ENCODE data around the gene SLC22A4. TPM values are rescaled to one million over a fixed set of nuclear protein-coding genes. Genes with fewer than 3 reads are reported as not detected.
A peak's percentile ranks its signal among the peaks of the same experiment; 100 is the strongest.

Gene SLC22A4
- total RNA-seq, 2 experiments from 2014 or later, result 0.10 to 0.28 TPM

- CTCF ChIA-PET, result interaction anchor here (1.0 kb wide), 1 partner anchor 8 kb away, joined by 4 read pairs; the partner anchor contains the start of gene SLC22A4
- Mint-ChIP-seq H3K36me3 (ENCODE audit: low read depth) (no peaks in the 10 kb centered on the region), H3K27me3 (peaks cover 2% of the 10 kb centered on the region), H3K9me3 (no peaks in the 10 kb centered on the region), H3K4me3 (no peak overlapping the region), H3K27ac (no peak overlapping the region), H3K4me1 (peaks cover 5% of the 10 kb centered on the region)
- POLR2A ChIA-PET, result no interaction called here
- DNase-seq, result peak; percentile 3
Measured at GRCh38 chr5:132302413-132302812, 8.2 kb downstream of the SLC22A4 start.

GRCh38 chr5:132303589-132303988, 9.4 kb downstream of the SLC22A4 start:
- no peaks in the 10 kb centered on the region for H3K4me1 Mint-ChIP-seq
- no peak overlapping the region for H3K27ac Mint-ChIP-seq
- POLR2A ChIA-PET, result interaction anchor here (0.8 kb wide), 1 partner anchor 9 kb away, joined by 3 read pairs; the partner anchor contains the start of gene SLC22A4
- peaks cover 2% of the 10 kb centered on the region for H3K27me3 Mint-ChIP-seq
- H3K4me3 Mint-ChIP-seq, result no peak overlapping the region
- no peaks in the 10 kb centered on the region for H3K36me3 Mint-ChIP-seq (ENCODE audit: low read depth)
- DNase-seq, result no peak
- no peaks in the 10 kb centered on the region for H3K9me3 Mint-ChIP-seq
- CTCF ChIA-PET, result interaction anchor here (1.2 kb wide), 1 partner anchor 10 kb away, joined by 5 read pairs; the partner anchor contains the start of gene SLC22A4

- no peak for DNase-seq
- ChIA-PET POLR2A (no interaction called here), CTCF (no interaction called here)
- Mint-ChIP-seq H3K27ac (no peak overlapping the region), H3K27me3 (peaks cover 2% of the 10 kb centered on the region), H3K4me3 (no peak overlapping the region), H3K9me3 (no peaks in the 10 kb centered on the region), H3K4me1 (no peaks in the 10 kb centered on the region), H3K36me3 (ENCODE audit: low read depth) (no peaks in the 10 kb centered on the region)
Measured at GRCh38 chr5:132305420-132305819, 11.2 kb downstream of the SLC22A4 start.

GRCh38 chr5:132308701-132309100, 14.5 kb downstream of the SLC22A4 start:
- no peaks in the 10 kb centered on the region for H3K36me3 Mint-ChIP-seq (ENCODE audit: low read depth)
- H3K27me3 Mint-ChIP-seq, result peaks cover 2% of the 10 kb centered on the region
- H3K27ac Mint-ChIP-seq, result no peak overlapping the region
- H3K9me3 Mint-ChIP-seq, result no peaks in the 10 kb centered on the region
- no peaks in the 10 kb centered on the region for H3K4me1 Mint-ChIP-seq
- POLR2A ChIA-PET, result no interaction called here
- no peak for DNase-seq
- CTCF ChIA-PET, result interaction anchor here (1.8 kb wide), 1 partner anchor 15 kb away, joined by 4 read pairs; the partner anchor contains the start of gene SLC22A4
- no peak overlapping the region for H3K4me3 Mint-ChIP-seq

- no peaks in the 10 kb centered on the region for H3K4me1 Mint-ChIP-seq
- CTCF ChIA-PET, result interaction anchor here (1.8 kb wide), 1 partner anchor 16 kb away, joined by 4 read pairs; the partner anchor contains the start of gene SLC22A4
- H3K36me3 Mint-ChIP-seq (ENCODE audit: low read depth), result no peaks in the 10 kb centered on the region
- POLR2A ChIA-PET, result no interaction called here
- no peak overlapping the region for H3K27ac Mint-ChIP-seq
- DNase-seq, result no peak
- peaks cover 2% of the 10 kb centered on the region for H3K27me3 Mint-ChIP-seq
- no peaks in the 10 kb centered on the region for H3K9me3 Mint-ChIP-seq
- no peak overlapping the region for H3K4me3 Mint-ChIP-seq
Measured at GRCh38 chr5:132309679-132310078, 15.5 kb downstream of the SLC22A4 start.

- POLR2A ChIA-PET, result no interaction called here
- H3K4me3 Mint-ChIP-seq, result no peak overlapping the region
- H3K27me3 Mint-ChIP-seq, result no peaks in the 10 kb centered on the region
- no peaks in the 10 kb centered on the region for H3K36me3 Mint-ChIP-seq (ENCODE audit: low read depth)
- no peaks in the 10 kb centered on the region for H3K4me1 Mint-ChIP-seq
- H3K27ac Mint-ChIP-seq, result no peak overlapping the region
- H3K9me3 Mint-ChIP-seq, result no peaks in the 10 kb centered on the region
- CTCF ChIA-PET, result interaction anchor here (1.8 kb wide), 1 partner anchor 17 kb away, joined by 4 read pairs; the partner anchor contains the start of gene SLC22A4
- no peak for DNase-seq
Measured at GRCh38 chr5:132310141-132310834, 16.1 kb downstream of the SLC22A4 start.

- H3K4me1 Mint-ChIP-seq, result no peaks in the 10 kb centered on the region
- POLR2A ChIA-PET, result no interaction called here
- no peak overlapping the region for H3K4me3 Mint-ChIP-seq
- no peak for DNase-seq
- CTCF ChIA-PET, result interaction anchor here (1.0 kb wide), 1 partner anchor 188 kb away, joined by 3 read pairs; no protein-coding TSS in a partner anchor
- no peak overlapping the region for H3K27ac Mint-ChIP-seq
- no peaks in the 10 kb centered on the region for H3K36me3 Mint-ChIP-seq (ENCODE audit: low read depth)
- no peaks in the 10 kb centered on the region for H3K27me3 Mint-ChIP-seq
- no peaks in the 10 kb centered on the region for H3K9me3 Mint-ChIP-seq
Measured at GRCh38 chr5:132313366-132313765, 19.2 kb downstream of the SLC22A4 start.

- Mint-ChIP-seq H3K36me3 (ENCODE audit: low read depth) (no peaks in the 10 kb centered on the region), H3K27ac (no peak overlapping the region), H3K4me3 (no peak overlapping the region), H3K27me3 (no peaks in the 10 kb centered on the region), H3K9me3 (no peaks in the 10 kb centered on the region), H3K4me1 (no peaks in the 10 kb centered on the region)
- CTCF ChIA-PET, result interaction anchor here (1.0 kb wide), 1 partner anchor 187 kb away, joined by 3 read pairs; no protein-coding TSS in a partner anchor
- no peak for DNase-seq
- POLR2A ChIA-PET, result no interaction called here
Measured at GRCh38 chr5:132313961-132314432, 19.8 kb downstream of the SLC22A4 start.

GRCh38 chr5:132315529-132316067, 21.4 kb downstream of the SLC22A4 start:
- ChIA-PET POLR2A (no interaction called here), CTCF (interaction anchor here (0.6 kb wide), 1 partner anchor 78 kb away, joined by 3 read pairs; no protein-coding TSS in a partner anchor)
- no peaks in the 10 kb centered on the region for H3K36me3 Mint-ChIP-seq (ENCODE audit: low read depth)
- H3K27me3 Mint-ChIP-seq, result no peaks in the 10 kb centered on the region
- H3K4me1 Mint-ChIP-seq, result no peaks in the 10 kb centered on the region
- H3K9me3 Mint-ChIP-seq, result no peaks in the 10 kb centered on the region
- DNase-seq, result no peak
- H3K4me3 Mint-ChIP-seq, result no peak overlapping the region
- no peak overlapping the region for H3K27ac Mint-ChIP-seq

- Mint-ChIP-seq H3K27me3 (no peaks in the 10 kb centered on the region), H3K27ac (no peak overlapping the region), H3K9me3 (no peaks in the 10 kb centered on the region), H3K4me3 (no peak overlapping the region), H3K4me1 (no peaks in the 10 kb centered on the region), H3K36me3 (ENCODE audit: low read depth) (no peaks in the 10 kb centered on the region)
- ChIA-PET CTCF (no interaction called here), POLR2A (no interaction called here)
- no peak for DNase-seq
Measured at GRCh38 chr5:132319975-132320374, 25.8 kb downstream of the SLC22A4 start.

- Mint-ChIP-seq H3K9me3 (no peaks in the 10 kb centered on the region), H3K27me3 (no peaks in the 10 kb centered on the region), H3K27ac (no peak overlapping the region), H3K4me1 (no peaks in the 10 kb centered on the region), H3K4me3 (no peak overlapping the region), H3K36me3 (ENCODE audit: low read depth) (no peaks in the 10 kb centered on the region)
- ChIA-PET CTCF (no interaction called here), POLR2A (no interaction called here)
- no peak for DNase-seq
Measured at GRCh38 chr5:132321109-132321721, 27.0 kb downstream of the SLC22A4 start.

- Mint-ChIP-seq H3K36me3 (ENCODE audit: low read depth) (no peaks in the 10 kb centered on the region), H3K9me3 (no peaks in the 10 kb centered on the region), H3K4me3 (no peak overlapping the region), H3K4me1 (no peaks in the 10 kb centered on the region), H3K27ac (no peak overlapping the region), H3K27me3 (no peaks in the 10 kb centered on the region)
- ChIA-PET CTCF (no interaction called here), POLR2A (no interaction called here)
- DNase-seq, result no peak
Measured at GRCh38 chr5:132322266-132322665, 28.1 kb downstream of the SLC22A4 start.

GRCh38 chr5:132323202-132323601, 29.0 kb downstream of the SLC22A4 start:
- no peaks in the 10 kb centered on the region for H3K4me1 Mint-ChIP-seq
- ChIA-PET CTCF (no interaction called here), POLR2A (no interaction called here)
- DNase-seq, result no peak
- H3K36me3 Mint-ChIP-seq (ENCODE audit: low read depth), result no peaks in the 10 kb centered on the region
- H3K27me3 Mint-ChIP-seq, result no peaks in the 10 kb centered on the region
- H3K9me3 Mint-ChIP-seq, result no peaks in the 10 kb centered on the region
- H3K27ac Mint-ChIP-seq, result no peak overlapping the region
- no peak overlapping the region for H3K4me3 Mint-ChIP-seq
